Measurements from ENCODE around the gene CREG2. TPM values are rescaled to one million over a fixed set of nuclear protein-coding genes. Genes with fewer than 3 reads are reported as not detected.

The CREG2 gene
- total and polyA plus RNA-seq, 2 experiments from 2014 or later: 1.7 to 2.6 TPM

GRCh38 chr2:101303688-101304087, 83.6 kb downstream of the CREG2 start:
- Histone ChIP-seq H3K9me2 (ENCODE audit: insufficient read depth) (no peaks in the 10 kb centered on the region), H4K20me1 (replicated peaks; ENCODE audit: insufficient read depth) (peaks cover 62% of the 10 kb centered on the region), H3F3A (replicated peaks; ENCODE audit: low read depth) (peaks cover 4% of the 10 kb centered on the region; the same call in 1 of the 2 replicates), H3K79me2 (replicated peaks; ENCODE audit: insufficient read depth) (peaks cover 96% of the 10 kb centered on the region), H3K27me3 (ENCODE audit: insufficient read depth) (peaks cover 11% of the 10 kb centered on the region), H2AFZ (no peak overlapping the region), H3K4me1 (ENCODE audit: insufficient read depth) (peaks cover 15% of the 10 kb centered on the region), H3K4me2 (no peak overlapping the region), H3K36me3 (ENCODE audit: insufficient read depth) (0 out of 2 replicates have a peak, but pooled peaks cover 3% of the 10 kb centered on the region), H3K27ac (ENCODE audit: low read depth) (no peak overlapping the region), H3K4me3 (no peak overlapping the region)
- Mint-ChIP-seq H3K27me3 (ENCODE audit: insufficient read depth, low read depth, poor library complexity) (peaks cover 6% of the 10 kb centered on the region), H3K27ac (no peak overlapping the region), H3K36me3 (ENCODE audit: low read depth) (peaks cover 7% of the 10 kb centered on the region), H3K9me3 (no peaks in the 10 kb centered on the region), H3K4me3 (no peak overlapping the region), H3K4me1 (peaks cover 32% of the 10 kb centered on the region)
- ATAC-seq (no peak), DNase-seq (ENCODE audit: low spot score) (no peak)
- TF ChIP-seq STAT1 (IDR thresholded peaks at IDR 0.05; ENCODE audit: unreplicated experiment): no peak
- no peak for TF ChIP-seq ZNF331 (CRISPR knock-in tag; IDR thresholded peaks at IDR 0.05; ENCODE audit: low read depth)
- no peak for TF ChIP-seq POLR2AphosphoS5 (IDR thresholded peaks at IDR 0.05; ENCODE audit: low read depth)
- TF ChIP-seq JUNB (IDR thresholded peaks at IDR 0.05; ENCODE audit: unreplicated experiment): no peak
- TF ChIP-seq EZH2 (IDR thresholded peaks at IDR 0.05; ENCODE audit: low read depth, unreplicated experiment): no peak
- no peak for TF ChIP-seq EZH2phosphoT487 (IDR thresholded peaks at IDR 0.05; ENCODE audit: unreplicated experiment)
- no peak for TF ChIP-seq ZNF462 (CRISPR knock-in tag; IDR thresholded peaks at IDR 0.05)

GRCh38 chr2:101302016-101302415, 85.3 kb downstream of the CREG2 start:
- peaks cover 9% of the 10 kb centered on the region for H3K4me1 ChIP-seq (ENCODE audit: insufficient read depth)
- H3K4me1 Mint-ChIP-seq: peaks cover 25% of the 10 kb centered on the region
- H3K4me3 Mint-ChIP-seq: no peak overlapping the region
- H3K27me3 Mint-ChIP-seq (ENCODE audit: insufficient read depth, low read depth, poor library complexity): peaks cover 2% of the 10 kb centered on the region
- peaks cover 98% of the 10 kb centered on the region for H3K79me2 ChIP-seq (replicated peaks; ENCODE audit: insufficient read depth)
- no peaks in the 10 kb centered on the region for H3K9me2 ChIP-seq (ENCODE audit: insufficient read depth)
- H3K36me3 ChIP-seq (ENCODE audit: insufficient read depth): 0 out of 2 replicates have a peak, but pooled peaks cover 3% of the 10 kb centered on the region
- ATAC-seq (no peak), DNase-seq (ENCODE audit: low spot score) (no peak)
- H3K4me2 ChIP-seq: no peak overlapping the region
- no peak overlapping the region for H3K4me3 ChIP-seq
- H3K27ac Mint-ChIP-seq: no peak overlapping the region
- no peaks in the 10 kb centered on the region for H3K9me3 Mint-ChIP-seq
- H4K20me1 ChIP-seq (replicated peaks; ENCODE audit: insufficient read depth): peaks cover 63% of the 10 kb centered on the region
- no peaks in the 10 kb centered on the region for H3K27me3 ChIP-seq (ENCODE audit: insufficient read depth)
- H3K36me3 Mint-ChIP-seq (ENCODE audit: low read depth): peaks cover 4% of the 10 kb centered on the region
- H3K27ac ChIP-seq (ENCODE audit: low read depth): no peak overlapping the region
- peaks cover 4% of the 10 kb centered on the region; the same call in 1 of the 2 replicates for H3F3A ChIP-seq (replicated peaks; ENCODE audit: low read depth)
- H2AFZ ChIP-seq: no peak overlapping the region
- TF ChIP-seq ZNF114 (CRISPR knock-in tag; IDR thresholded peaks at IDR 0.05) (no peak), EZH2phosphoT487 (IDR thresholded peaks at IDR 0.05; ENCODE audit: unreplicated experiment) (no peak), ETS1 (IDR thresholded peaks at IDR 0.05) (no peak), STAT1 (IDR thresholded peaks at IDR 0.05; ENCODE audit: unreplicated experiment) (no peak), POLR2AphosphoS5 (IDR thresholded peaks at IDR 0.05; ENCODE audit: low read depth) (no peak), CREB1 (CRISPR knock-in tag; IDR thresholded peaks at IDR 0.05; ENCODE audit: low read depth) (no peak), NANOG (IDR thresholded peaks at IDR 0.05; ENCODE audit: borderline replicate concordance) (no peak)

Measured in GM23338 (cell line).